Measurements from ENCODE around the gene KLC1.
"Not testable (repeated sequence)": the region's sequence is repeated elsewhere in the genome, so short reads cannot be mapped to it uniquely, and the experiment has no call there.

The KLC1 gene

DNA sequence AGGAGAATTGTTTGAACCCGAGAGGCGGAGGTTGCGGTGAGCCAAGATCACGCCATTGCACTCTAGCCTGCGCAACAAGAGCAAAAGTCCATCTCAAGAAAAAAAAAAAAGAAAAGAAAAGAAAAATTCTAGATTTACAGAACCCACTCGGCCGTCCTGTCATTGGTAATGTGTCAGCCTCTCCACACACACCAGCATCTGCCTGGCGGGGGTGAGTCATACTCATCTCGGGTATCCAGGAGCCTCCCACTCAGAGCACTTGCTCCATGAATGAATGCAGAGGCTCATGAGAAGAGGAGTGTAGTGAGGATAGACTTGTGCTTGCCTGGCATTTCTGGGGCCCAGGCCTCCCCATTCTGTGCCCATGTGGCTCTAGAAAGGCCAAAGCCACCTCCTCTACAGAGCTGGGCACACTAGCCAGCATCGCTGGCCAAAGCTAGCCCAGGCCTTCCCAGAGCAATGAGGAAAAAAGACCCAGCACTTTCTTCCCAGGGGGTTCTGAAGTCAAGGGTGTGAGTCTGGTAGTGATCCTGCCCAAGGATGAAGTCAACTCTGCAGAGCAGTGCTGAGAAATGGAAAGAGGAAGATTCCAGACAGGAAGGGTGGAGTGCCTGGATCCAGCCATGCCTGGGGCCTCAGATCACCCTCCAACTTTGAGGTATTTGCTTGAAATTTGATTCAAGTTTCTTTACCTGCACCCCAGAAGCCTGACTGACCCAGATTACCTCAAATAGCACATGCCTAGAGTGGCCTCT lies 31.2 kb upstream of the KLC1 start:
- TF ChIP-seq, protein P1, sequence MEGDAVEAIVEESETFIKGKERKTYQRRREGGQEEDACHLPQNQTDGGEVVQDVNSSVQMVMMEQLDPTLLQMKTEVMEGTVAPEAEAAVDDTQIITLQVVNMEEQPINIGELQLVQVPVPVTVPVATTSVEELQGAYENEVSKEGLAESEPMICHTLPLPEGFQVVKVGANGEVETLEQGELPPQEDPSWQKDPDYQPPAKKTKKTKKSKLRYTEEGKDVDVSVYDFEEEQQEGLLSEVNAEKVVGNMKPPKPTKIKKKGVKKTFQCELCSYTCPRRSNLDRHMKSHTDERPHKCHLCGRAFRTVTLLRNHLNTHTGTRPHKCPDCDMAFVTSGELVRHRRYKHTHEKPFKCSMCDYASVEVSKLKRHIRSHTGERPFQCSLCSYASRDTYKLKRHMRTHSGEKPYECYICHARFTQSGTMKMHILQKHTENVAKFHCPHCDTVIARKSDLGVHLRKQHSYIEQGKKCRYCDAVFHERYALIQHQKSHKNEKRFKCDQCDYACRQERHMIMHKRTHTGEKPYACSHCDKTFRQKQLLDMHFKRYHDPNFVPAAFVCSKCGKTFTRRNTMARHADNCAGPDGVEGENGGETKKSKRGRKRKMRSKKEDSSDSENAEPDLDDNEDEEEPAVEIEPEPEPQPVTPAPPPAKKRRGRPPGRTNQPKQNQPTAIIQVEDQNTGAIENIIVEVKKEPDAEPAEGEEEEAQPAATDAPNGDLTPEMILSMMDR (IDR thresholded peaks at IDR 0.05; ENCODE audit: low read depth, low read length, missing control alignments) = no peak
- no peak overlapping the region for H3K4me3 ChIP-seq (ENCODE audit: low read depth, low read length)
- DNase-seq (ENCODE audit: low read depth) = no peak

DNA sequence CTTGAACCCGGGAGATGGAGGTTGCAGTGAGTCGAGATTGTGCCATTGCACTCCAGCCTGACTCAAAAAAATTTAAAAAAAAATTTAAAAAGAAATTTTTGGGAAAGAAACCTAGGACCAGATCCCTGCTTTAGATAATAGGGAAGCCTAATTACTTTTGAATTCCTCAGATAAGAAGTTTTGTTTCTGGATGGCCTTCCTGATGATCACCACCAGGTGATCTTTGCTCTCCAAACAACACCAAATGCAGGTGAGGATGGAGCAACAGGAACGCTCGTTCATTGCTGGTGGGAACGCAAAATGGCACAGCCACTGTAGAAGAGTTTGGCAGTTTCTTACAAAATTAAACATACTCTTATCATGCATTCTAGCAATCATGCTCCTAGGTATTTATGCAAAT lies 28.5 kb upstream of the KLC1 start:
- no peak overlapping the region for H3K4me3 ChIP-seq (ENCODE audit: low read depth, low read length)
- DNase-seq (ENCODE audit: low read depth) = no peak
- TF ChIP-seq, protein P1 (IDR thresholded peaks at IDR 0.05; ENCODE audit: low read depth, low read length, missing control alignments) = no peak

DNA sequence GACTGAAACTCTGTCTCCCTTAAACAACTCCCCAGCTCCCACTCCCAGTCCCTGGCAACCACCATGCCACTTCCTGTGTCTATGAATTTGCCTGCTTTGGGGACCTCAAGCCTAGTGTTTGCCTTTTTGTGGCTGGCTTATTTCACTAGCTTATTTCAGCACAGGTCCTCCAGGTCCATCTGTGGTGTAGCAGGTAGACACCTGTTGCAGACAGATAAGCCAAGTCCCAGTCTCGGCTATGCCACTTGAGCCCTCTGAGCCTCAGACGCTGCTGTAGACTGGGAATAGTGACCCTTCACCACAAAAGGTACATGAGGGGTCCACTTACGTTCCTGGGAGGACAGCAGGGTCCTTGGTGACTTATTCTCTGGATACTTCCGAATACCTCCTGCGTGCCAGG lies 24.4 kb upstream of the KLC1 start:
- H3K4me3 ChIP-seq (ENCODE audit: low read depth, low read length) = no peak overlapping the region
- DNase-seq (ENCODE audit: low read depth) = no peak
- TF ChIP-seq, protein P1 (IDR thresholded peaks at IDR 0.05; ENCODE audit: low read depth, low read length, missing control alignments) = no peak

DNA sequence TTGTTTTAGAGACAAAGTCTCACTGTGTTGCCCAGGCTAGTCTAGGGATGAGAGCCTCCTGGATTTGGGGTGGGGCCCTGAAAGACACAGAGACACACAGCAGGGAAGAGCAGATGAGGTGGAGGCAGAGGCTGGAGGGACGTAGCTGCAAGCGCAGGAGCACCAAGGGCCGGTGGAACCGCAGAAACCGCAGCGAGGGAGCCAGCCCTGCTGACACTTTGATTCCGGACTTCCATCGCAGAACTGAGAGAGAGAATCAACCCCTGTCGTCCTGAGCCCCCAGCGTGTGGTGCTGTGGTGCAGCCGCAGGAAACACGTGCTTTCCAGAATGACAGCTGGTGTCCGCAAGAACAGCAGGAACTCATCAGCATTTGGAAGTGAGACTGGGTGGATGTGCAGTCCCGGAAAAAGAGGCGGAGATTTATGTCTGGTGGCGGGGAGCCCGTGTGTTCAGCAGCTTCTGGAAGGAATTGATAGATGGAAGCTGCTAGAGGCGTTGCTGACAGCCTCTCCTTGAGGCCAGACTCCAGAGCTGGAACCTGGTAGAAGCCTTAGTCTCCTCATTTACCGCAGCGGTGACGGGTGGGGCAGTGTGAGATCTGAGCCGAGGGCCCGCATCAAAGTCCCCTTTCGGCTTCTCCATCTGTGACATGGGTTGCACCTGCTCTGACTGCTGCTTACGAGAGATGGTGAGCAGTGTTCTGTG lies 21.9 kb upstream of the KLC1 start:
- TF ChIP-seq, protein P1 (IDR thresholded peaks at IDR 0.05; ENCODE audit: low read depth, low read length, missing control alignments) = peak; percentile 37
- DNase-seq (ENCODE audit: low read depth) = peak; percentile 62
- H3K4me3 ChIP-seq (ENCODE audit: low read depth, low read length) = peak overlapping the region; percentile 36

DNA sequence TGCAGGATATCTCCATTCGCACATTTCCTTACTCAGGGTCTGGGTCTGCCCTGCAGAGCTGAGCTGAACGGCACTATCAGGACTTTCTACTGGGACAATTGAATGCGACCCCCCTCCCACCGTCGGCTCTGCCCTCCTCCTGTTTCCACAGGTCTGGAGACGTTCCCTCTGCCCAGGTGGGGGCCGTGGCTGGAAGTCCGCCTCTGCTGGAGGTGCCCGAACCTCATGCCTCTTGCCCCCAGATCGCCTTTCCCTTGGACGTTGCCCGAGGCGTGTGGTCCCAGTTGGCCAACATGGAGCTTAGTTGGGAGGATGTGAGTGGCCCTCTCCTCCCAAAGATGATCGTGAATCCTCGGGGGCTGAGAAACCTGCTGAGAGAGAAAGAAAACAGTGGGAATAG lies 21.2 kb upstream of the KLC1 start:
- TF ChIP-seq, protein P1 (IDR thresholded peaks at IDR 0.05; ENCODE audit: low read depth, low read length, missing control alignments) = no peak

DNA sequence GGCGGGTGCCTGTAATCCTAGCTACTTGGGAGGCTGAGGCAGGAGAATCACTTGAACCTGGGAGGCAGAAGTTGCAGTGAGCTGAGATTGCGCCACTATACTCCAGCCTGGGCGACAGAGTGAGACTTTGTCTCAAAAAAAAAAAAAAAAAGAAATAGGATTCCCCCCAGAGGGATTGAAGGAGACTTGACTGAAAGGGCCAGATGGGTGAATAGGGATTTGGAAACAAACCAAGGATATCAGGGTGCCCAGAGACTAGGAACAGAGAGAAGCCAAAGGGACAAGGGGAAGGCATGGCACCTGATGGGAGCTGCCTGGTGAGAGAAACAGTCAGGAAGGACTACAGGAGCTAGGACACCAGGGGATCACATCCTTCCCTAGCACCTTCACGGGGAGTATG lies 19.9 kb upstream of the KLC1 start:
- DNase-seq (ENCODE audit: low read depth); H3K4me3 ChIP-seq (ENCODE audit: low read depth, low read length): not testable (repeated sequence)

More for the DNA sequence above, 21.2 kb upstream of the KLC1 start:
- DNase-seq (ENCODE audit: low read depth) = no peak
- H3K4me3 ChIP-seq (ENCODE audit: low read depth, low read length) = no peak overlapping the region

DNA sequence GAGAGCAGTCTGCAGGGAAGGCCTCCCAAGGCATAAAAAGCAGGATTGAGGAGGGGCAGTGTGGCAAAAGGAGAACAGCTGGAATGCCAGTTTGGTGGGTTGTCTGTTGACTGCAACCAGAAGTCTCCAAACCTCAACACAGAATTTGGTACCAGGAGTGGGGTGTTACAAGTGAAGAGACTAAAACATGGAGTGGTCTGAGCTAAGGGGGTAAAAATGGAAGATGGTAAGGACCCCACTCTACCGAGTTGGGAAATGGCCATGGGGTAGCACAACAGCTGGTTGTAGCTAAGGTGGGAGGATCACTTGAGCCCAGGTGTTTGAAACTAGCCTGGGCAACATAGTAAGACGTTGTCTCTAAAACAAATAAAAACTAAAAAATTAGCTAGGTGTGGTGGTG lies 17.8 kb upstream of the KLC1 start:
- no peak overlapping the region for H3K4me3 ChIP-seq (ENCODE audit: low read depth, low read length)
- TF ChIP-seq, protein P1 (IDR thresholded peaks at IDR 0.05; ENCODE audit: low read depth, low read length, missing control alignments) = no peak
- no peak for DNase-seq (ENCODE audit: low read depth)

All from GM12864 (cell line).